Activated effector memory CD4-positive, alpha-beta T cell treated with Interleukin-2 at 50 U/mL for 16 hours (primary cell): ENCODE data around the gene CHRNA7.

Source experiments
- DNase-seq: peaks from one replicate; pipeline ENCODE4 v3.0.0-alpha.2; 2020

Gene CHRNA7

DNA sequence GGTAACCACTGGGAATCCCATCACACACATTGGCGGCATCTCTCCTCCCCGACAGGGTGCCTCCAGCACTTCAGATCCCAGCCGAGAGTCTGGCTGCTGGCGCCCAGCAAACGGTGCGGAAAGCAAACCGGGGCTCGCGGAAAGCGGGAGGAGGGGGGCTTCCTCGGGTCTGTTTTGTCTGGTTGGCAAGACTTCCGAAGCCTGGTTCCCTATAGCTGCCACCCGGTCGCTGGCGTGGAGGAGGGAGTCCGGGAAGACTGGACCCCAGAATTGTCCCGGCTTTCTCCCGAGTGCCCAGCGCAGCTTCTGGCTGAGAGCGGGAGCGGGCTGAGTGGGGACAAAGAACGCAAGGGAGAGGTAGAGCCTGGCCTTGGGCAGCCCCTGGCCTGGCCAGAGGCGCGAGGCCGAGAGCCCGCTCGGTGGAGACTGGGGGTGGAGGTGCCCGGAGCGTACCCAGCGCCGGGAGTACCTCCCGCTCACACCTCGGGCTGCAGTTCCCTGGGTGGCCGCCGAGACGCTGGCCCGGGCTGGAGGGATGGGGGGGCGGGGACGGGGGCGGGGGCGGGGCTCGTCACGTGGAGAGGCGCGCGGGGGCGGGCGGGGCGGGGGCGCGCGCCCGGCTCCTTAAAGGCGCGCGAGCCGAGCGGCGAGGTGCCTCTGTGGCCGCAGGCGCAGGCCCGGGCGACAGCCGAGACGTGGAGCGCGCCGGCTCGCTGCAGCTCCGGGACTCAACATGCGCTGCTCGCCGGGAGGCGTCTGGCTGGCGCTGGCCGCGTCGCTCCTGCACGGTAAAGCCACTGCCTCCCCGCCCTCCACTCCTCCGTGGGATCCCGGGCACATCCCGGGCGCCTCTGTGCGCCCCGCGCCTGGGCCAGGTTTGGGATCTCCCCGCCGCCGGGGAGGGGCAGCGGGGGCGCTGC is at the start of gene CHRNA7:
Gene CHRNA7, plus strand, starts transcription at position 654 of the 920 bp plus-strand sequence. Its CDS starts 80 bp downstream, at position 734.
- no peak for DNase-seq

DNA sequence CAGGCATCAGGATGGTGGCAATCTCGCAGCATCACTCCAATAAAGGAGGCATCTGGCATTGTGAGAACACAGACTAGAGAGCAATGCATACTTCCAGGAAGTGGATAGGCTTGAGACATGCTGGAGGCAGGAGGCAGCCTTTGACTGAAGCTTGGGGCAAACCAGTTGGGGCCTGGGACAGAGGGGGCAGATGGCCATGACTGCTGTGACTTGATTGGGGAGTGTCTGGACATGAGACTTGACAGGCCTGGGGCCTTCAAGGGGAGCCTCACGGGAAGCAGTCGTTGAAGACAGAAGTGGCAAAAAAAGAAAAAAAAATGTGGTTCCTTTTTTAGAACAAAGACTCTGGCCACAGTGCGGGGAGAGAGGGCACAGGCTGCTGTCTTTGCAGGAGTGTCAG is 44.7 kb upstream of the CHRNA7 start:
- DNase-seq = no peak

DNA sequence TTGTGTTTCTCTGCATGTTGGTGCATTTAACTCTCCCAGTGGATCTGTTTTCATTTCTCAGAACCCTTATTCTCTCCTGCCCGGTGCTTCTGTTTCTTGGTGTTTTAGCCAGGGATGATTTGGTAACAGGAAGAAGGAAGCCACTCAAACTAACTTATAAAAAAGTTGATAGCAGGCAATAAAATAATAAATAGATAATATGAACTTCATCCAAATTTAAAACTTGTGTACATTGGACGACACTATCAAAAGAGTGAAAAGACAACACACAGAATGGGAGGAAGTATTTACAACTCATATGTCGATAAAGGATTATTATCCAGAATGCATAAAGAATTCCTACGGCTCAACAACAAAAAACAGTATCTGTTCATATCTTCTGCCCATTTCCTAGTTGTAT is 37.3 kb upstream of the CHRNA7 start:
- no peak for DNase-seq

DNA sequence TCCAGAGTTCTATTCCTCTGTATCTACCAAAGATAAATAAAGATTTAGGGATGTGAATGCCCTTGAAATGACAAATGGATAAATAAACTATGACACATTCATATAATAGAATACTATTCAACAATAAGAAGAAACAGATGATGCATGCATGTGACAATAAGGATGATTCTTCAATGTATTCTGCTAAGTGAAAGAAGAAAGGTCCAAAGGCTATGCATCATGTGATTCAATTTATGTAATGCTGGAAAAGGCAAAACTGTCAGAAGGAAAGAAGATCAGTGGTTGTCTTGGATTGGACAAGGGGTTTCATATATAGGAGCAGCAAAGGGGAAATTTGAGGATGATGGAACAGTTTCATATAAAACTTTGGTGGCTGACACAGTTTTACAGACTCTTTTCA is 32.6 kb upstream of the CHRNA7 start:
- no peak for DNase-seq

DNA sequence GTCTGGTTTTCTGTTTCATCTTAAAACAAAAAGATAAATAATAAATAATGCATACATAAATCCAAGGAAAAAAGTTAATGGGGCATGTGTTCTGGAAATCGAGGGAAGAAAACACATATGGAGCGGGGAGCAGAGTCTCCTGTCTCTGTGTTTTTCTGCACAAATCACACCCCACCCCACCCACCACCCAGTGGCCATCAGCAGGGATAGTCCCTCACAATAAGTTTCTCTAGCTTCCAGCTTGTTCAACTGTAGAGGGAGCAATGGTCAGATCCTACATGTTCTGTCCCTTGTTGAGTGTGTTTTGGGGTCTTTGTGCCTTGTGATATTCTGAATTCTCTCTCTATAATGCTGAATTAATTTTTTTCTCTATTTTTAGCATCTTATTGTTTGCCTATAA is 26.8 kb upstream of the CHRNA7 start:
- no peak for DNase-seq

DNA sequence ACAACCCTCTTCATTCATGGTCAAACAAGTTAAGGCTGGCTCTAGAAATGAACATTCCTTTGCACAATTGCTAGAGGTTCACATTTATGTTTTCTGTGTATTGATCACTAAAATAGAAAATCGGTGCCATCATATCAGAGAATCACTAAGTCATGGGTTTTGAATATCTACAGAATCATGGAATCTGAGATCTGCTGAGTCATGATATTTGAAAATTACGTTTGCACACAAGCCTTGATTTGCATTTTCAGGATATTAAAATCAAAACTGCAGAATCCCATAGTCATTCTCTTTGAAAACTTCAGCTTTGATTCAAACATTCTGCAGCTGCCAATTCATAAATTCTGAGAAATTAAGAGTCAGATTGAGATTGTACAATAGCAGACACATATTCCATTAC is 26.1 kb upstream of the CHRNA7 start:
- no peak for DNase-seq

DNA sequence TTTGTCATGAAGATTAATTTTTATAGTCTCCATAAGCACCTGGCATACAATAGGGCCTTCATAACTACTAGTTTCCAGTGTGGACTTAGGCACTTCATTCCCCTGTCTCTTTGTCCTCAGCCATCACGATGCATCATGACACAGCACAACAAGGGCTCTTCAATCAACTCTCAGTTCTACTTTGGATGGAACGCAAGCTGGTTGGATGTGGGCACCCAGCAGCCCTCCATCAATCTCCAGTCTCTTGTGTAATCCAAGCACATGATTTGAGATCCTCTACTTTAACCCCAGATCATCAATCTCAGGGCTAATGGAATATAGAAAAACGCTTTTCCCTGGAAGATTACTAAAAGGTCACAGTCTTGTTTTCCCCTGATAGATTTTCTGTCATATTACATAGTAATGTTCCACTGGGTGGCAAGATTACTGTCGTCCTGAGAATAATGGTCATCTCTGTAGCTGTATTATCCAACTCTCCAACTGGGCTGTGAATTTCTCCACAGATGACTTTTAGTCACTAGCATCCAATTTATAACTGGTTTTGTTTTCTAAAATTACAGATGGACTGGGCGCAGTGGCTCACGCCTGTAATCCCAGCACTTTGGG is 22.9 kb upstream of the CHRNA7 start:
- DNase-seq = no peak

DNA sequence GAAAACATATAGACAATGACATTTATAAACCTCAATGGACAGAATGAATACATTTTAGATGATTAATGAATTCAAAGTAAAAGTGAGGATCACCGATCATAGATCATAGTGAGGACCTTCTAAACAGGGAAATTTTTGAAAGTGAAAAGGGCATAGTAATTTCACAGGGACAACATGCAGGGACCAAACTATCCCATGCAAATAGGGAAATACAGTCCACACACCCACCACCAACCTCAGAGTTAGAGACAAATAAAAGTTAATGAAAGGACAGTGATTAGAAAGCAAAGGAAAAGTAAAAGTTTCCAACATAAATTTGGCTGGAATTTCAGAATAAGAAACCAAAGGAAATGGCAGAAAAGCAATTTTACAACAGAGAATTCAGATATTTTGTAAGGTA is 15.4 kb upstream of the CHRNA7 start:
- DNase-seq = no peak

DNA sequence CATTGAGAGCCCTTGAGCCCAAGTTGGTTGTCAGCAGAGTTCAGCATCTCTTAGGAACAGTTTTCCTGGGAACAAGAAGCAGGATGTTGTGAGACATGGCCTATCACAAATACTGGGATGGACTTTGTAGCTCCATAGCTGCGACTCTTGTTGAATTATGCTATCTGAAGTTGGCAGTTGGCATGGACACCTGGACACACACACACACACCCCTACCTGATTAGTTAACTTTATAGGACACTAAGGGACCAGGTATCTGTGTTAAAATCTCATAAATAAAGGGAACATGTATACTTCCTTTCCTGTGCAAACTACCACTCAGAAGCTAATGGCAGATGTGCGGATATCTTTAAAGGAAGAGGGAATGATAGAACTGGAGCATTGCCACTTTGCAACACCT is 10.2 kb upstream of the CHRNA7 start:
- no peak for DNase-seq

DNA sequence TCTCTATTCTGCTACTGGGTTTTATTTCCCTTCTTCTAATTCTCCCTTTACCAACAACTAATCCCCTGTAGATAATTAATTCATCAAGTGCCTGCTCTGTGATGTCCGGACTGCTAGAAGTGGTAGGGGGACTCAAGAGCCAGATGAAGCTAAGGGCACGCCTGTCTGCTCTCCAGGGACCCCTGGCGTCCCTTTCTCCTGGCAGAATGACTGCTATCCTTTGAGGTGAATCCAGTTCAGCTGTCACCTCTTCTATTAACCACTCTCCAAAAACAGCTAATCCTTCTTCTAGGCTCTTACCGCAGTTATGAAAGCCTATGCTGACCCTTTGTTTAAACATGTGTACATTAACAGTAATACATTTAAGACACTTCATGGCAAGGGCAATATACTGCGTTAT is 1.4 kb upstream of the CHRNA7 start:
- DNase-seq = no peak

DNA sequence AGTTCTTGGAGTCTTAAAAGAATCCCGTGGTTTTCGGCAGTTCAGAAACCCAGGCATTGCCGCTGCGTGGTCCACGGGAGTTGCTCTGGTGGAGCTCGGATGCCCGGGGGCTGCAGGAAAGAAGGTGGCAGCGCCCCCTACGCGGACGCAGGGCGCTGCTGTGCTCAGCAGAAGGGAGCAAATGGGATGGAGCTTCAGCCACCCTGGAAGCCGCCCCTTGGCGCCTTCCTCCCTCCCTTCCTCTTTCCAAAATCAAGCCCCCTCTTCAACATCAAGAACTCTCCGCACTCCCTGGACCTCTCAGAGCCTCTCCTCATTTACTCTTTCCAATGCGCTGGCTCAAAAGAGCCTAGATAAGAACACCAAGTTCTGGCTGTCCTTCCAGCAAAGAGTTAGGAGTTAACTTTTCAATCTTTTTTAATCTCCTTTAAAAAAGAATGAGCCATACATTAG is 880 bp upstream of the CHRNA7 start:
- no peak for DNase-seq

DNA sequence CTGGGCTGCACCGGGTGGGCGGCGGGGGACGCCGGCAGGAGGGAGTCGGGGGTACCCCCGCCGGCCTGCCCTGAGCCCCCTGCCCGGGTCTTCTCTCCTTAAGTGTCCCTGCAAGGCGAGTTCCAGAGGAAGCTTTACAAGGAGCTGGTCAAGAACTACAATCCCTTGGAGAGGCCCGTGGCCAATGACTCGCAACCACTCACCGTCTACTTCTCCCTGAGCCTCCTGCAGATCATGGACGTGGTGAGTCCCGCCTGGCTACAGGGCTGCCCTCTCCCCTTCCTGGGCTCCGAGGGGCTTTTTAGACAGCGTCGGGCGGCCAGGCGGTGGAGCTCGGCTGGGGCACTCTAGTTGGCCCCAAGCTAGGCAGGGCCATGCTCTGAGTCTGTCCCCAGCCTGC is 480 bp downstream of the CHRNA7 start:
- DNase-seq = no peak

DNA sequence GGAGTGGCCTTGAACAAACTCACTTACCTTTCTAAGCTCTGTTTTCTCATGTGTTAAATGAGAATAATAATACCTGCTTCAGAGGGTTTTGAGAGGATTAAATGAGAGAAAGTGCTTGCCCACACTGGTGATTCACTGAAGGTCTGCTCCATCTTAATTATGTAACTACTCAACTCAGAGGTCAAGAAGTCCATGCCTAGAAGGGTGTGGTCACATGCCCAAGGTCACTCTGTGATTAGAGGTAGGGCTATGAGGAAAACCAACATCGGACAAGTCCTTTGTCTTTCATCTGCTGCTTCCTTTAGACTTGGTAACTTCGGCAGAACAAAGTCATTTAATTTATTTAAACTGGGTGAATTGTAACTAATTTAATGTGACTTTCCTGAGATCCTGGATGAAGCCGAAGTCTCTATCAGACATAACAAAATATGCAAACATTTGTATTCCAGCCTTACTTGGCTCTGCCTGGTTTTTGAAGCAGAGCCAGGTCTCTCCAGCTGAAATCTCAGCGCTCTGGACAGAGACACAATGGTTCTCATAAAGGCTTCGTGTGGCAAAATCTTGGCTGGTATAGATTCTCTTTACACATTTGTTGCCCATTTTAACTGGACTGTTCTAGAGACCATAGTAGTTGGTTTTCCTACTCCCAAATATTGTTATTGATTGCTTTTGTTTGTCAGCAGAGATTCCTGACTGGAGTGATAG is 3.0 kb downstream of the CHRNA7 start:
- DNase-seq = no peak

DNA sequence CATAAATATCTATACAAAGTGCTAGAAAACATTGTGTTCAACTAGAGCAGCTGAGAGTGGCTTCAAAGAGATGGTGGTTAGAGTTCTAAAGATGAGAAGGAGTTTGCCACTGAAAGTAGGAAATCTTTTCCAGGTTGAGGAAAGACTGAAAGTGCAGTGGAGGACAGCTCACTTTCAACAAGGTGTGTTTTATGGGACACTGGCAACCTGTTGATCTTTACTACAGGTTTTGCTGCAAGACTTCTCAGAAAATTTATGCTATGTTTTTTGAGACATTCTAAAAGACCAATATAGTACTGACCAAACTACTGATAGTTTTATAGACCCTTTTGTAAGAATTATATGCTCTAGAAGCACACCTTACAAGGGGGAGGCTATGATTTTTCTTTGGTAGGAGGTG is 3.8 kb downstream of the CHRNA7 start:
- no peak for DNase-seq

DNA sequence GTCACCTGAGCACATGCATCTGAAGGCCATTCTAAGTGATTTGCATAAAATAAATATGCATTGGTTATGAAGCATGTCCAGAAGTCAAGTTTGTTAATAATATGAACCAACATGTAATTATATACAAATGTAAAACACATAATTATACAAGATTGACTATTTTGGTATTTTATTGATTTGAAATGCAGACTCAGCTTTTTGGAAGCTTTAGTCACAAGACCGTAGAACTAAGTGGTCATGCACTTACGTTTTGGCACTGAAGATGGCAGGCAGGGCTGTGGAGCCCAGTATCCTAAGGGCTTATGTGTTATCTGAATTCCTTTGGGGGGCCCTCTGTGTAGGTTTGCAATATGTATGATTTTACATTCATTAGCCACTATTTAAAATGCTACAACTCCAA is 5.0 kb downstream of the CHRNA7 start:
- DNase-seq = no peak

DNA sequence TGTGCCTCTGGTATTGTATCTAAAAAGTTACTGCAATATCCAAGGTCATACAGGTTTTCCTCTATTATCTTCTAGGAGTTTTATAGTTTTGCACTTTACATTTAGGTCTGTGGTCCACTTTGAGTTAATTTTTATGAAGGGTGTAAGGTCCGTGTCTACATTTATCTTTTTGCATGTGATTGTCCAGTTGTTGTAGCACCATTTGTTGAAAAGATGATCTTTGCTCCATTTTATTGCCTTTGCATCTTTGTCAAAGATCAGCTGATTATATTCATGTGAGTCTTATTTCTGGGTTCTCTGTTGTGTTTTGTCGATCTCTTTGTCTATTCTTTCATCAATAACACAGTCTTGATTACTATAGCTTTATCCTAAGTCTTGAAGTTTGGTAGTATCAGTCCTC is 6.7 kb downstream of the CHRNA7 start:
- DNase-seq = no peak

DNA sequence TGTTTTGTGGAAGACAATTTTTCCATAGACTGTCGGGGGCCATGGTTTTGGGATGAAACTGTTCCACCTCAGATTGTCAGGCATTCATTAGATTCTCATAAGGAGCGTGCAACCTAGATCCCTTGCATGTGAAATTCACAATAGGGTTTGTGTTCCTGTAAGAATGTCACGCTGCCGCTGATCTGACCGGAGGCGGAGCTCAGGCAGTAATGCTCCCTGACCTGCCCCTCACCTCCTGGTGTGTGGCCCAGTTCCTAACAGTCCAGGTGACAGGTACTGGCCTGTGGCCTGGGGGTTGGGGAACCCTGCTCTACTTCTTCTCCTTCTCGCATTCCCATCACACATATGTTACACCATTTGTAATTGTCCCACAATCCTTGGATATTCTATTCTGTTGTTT is 11.0 kb downstream of the CHRNA7 start:
- DNase-seq = no peak

DNA sequence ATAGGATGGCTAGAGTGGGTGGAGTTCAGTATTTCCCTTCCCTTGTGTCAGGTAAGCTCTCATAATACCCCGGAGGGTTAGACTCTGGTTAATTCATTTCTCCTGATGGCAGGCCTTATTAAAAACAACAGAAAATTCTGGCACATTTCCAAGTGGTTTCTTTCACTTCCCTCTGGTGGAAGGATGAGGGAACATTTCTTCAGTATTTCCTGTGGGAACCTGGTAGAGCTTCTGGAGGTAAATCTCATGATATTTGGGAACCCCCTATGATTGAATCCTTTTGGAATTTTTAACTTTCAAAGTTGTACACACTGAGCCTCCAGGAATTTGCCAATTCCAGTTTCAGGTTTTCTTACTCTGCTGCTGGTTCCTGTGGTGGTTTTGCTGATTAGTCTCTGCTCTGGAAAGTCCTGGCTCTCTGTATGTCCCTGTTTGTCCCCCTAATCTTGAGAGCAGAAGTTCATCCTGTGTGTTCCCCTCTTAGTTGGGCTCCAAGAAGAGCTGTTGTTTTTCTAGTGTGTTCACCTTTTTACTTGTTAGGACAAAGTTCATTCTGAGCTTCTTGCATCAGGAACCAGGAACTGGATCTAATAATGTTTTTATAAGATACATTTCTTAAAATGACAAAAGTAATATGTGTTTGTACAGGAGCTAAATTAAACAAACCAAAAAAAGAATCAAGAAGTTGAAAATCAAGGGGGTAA is 12.1 kb downstream of the CHRNA7 start:
- no peak for DNase-seq

DNA sequence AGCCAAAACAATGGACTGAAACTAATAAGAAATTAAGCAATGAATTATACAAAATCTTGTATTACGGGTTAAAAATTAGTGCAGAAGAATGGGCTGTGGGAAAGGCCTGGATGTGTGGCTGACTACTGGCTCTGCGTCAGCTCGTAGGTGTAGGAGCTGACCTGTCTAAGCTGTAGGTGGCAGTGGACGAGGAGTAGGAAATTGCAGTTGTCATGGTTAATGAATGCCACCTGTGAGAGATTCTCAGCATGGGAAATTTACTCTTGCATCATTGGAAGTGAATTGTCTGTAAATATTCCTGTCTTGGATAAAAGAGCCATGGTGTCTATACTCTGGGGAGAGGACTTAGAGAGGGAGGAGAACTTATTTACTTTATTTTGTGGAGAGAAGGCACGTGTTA is 23.4 kb downstream of the CHRNA7 start:
- DNase-seq = no peak

DNA sequence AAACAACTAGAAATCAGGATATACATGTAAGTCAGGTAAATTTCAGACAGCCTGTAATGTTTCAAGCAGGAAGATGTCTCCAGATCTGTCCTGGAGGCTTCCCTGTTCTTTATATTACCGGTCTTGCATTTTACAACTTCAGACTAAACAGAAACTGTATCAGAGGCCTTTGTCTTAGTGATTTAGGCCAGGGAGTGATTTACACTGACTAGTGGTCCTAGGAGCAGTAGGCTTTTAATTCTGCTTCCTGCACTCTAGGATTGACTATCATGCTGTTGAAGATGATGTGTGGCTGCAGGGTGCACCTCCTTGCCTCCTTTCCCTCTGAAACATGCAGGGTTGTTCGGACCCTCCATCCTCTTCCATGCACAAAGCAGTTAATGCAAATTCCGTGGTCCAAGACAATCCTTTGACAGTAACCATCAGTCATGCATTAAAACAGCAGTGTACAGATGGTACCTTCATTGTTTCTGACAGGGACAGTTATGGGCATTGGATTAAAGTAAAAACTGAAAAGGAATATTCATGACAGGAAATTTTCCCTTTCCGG is 27.6 kb downstream of the CHRNA7 start:
- DNase-seq = no peak

DNA sequence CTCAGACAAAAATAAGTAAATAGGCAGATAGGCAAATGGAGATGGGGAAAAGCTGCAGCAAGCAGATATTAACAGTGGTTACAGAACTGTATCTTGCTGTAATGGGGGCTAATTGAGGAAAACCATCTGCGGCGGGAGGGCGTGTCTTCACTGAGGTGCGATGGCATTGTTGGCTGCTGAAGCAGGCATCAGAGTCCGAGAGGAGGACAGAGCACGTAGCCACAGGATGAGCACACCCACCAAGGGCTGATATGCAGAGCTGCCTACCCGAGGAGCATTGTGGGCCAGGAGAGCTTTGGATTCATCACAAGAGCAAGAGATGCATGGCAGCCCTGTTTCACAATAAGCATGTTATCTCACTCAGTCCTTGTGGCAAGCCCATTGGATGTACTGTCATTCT is 30.4 kb downstream of the CHRNA7 start:
- no peak for DNase-seq

DNA sequence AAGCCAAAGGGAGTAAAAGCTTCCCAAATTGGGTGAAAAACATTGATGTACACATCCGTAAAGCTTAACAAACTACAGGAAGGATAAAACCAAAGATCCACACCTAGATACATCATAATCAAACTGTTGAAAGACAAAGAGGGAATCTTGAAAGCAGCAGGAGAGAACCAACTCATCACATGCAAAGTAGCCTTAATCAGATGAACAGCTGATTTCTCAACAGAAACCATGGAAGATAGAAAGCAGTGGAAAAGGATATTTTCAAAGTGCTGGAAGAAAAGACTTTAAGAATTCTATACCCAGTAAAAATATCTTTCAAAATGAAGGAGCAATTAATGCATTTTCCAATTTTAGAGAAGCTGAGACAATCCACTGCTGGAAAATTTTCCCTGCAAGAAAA is 36.8 kb downstream of the CHRNA7 start:
- no peak for DNase-seq

DNA sequence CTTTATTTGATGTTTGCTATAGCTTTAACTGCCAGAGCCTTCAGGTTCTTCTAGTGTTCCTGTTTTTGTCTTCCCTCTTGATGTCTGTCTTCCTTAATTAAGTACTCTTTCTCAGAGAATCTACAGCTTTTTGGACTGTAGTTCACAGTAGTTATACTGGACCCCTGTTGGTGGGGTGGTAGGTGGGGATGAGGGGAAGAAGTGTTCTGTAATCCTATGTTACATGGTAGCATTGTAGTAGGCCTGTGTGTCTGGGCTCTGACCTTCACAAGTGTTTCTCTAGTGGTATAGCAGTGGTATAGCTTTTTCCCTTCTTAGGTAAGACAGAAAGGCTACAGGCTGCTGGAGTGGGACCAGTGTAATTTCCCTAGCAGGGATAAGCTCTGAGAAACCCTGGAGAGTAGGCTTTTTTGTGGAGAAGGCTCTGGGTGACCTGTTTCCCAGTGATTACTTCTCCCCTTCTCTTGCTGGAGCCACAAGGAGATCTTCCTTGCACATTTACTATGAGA is 59.6 kb downstream of the CHRNA7 start:
- DNase-seq = no peak
